Measurements from ENCODE around the gene ELN. TPM values are rescaled to one million over a fixed set of nuclear protein-coding genes. Genes with fewer than 3 reads are reported as not detected.
A peak's percentile ranks its signal among the peaks of the same experiment; 100 is the strongest.

Gene ELN
- total RNA-seq, 1 experiment from 2014 or later = 0.37 TPM

DNA sequence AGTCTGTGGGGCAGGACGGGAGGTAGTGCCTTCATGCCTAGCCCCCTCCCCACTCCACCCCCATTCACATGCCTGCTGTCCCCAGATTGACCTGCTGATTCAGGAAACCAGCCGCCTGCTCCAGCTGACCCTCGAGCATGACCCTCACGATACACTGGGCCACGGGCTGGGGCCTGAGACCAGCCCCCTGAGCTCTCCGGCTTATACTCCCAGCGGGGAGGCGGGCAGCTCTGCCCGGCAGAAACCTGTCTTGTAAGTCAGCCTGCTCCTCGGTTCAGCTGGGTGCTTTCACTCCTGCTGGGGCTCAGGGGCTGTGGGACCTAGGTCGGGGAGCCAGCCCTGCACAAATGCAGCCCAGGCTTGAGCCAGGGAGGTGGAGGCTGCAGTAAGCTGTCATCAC, 78.0 kb downstream of the ELN start:
- Histone ChIP-seq H4K20me1 (ENCODE audit: control insufficient read depth, insufficient read depth, insufficient read length) (no peaks in the 10 kb centered on the region), H3K9me3 (ENCODE audit: control insufficient read depth, low read depth, low read length) (no peaks in the 10 kb centered on the region), H2AFZ (ENCODE audit: low read length) (no peak overlapping the region), H4K8ac (replicated peaks; ENCODE audit: insufficient read length, low read depth, low read length) (no peak overlapping the region), H2BK5ac (ENCODE audit: insufficient read length, low read length) (no peak overlapping the region), H3K23me2 (ENCODE audit: insufficient read length, low read depth, low read length, poor library complexity, severe bottlenecking) (no peaks in the 10 kb centered on the region), H3K79me2 (ENCODE audit: insufficient read depth, low read length) (no peaks in the 10 kb centered on the region), H2BK15ac (ENCODE audit: low read depth, low read length) (no peak overlapping the region), H2AK5ac (ENCODE audit: insufficient read length, low read length) (no peak overlapping the region), H3T11ph (ENCODE audit: low read length) (no peak overlapping the region), H3K4me1 (ENCODE audit: insufficient read depth, low read length) (no peaks in the 10 kb centered on the region), H3K4me2 (ENCODE audit: insufficient read depth, insufficient read length, low read length) (no peak overlapping the region), H3K56ac (ENCODE audit: insufficient read length, low read depth, low read length) (no peak overlapping the region), H3K23ac (ENCODE audit: insufficient read length, low read depth, low read length) (no peak overlapping the region), H3K4ac (ENCODE audit: low read depth, low read length) (no peak overlapping the region), H3K14ac (ENCODE audit: insufficient read depth, low read length) (no peak overlapping the region), H2BK12ac (ENCODE audit: insufficient read length, low read depth, low read length) (no peak overlapping the region), H4K91ac (ENCODE audit: insufficient read length, low read depth, low read length) (no peak overlapping the region), H3K9ac (ENCODE audit: extremely low read depth, insufficient read length, low read length) (no peak overlapping the region), H3K27ac (ENCODE audit: insufficient read length, low read depth, low read length) (no peak overlapping the region), H2BK120ac (ENCODE audit: low read depth, low read length, poor library complexity, severe bottlenecking) (no peak overlapping the region), H4K5ac (ENCODE audit: insufficient read length, low read depth, low read length) (no peak overlapping the region), H2BK20ac (ENCODE audit: low read depth, low read length, poor library complexity, severe bottlenecking) (no peak overlapping the region), H3K79me1 (ENCODE audit: insufficient read depth, low read depth, low read length, poor library complexity, severe bottlenecking) (no peaks in the 10 kb centered on the region), H3K18ac (ENCODE audit: insufficient read length, low read depth, low read length) (no peak overlapping the region), H3K27me3 (ENCODE audit: insufficient read depth, low read length) (no peaks in the 10 kb centered on the region)
- Mint-ChIP-seq H3K9me3 (no peaks in the 10 kb centered on the region), H3K4me3 (no peak overlapping the region), H3K4me1 (no peaks in the 10 kb centered on the region), H3K27me3 (ENCODE audit: low read depth) (no peaks in the 10 kb centered on the region), H3K36me3 (ENCODE audit: insufficient read depth in 1 of 3, low read depth in 3 of 3) (peaks cover 26 to 74% (median 61%) of the 10 kb centered on the region in 3 experiments; a peak in 6 of 7 replicates), H3K27ac (peak overlapping the region in 1 of 3 experiments; percentile 70; a peak in 3 of 7 replicates)
- no peak for DNase-seq
- TF ChIP-seq, protein P1, sequence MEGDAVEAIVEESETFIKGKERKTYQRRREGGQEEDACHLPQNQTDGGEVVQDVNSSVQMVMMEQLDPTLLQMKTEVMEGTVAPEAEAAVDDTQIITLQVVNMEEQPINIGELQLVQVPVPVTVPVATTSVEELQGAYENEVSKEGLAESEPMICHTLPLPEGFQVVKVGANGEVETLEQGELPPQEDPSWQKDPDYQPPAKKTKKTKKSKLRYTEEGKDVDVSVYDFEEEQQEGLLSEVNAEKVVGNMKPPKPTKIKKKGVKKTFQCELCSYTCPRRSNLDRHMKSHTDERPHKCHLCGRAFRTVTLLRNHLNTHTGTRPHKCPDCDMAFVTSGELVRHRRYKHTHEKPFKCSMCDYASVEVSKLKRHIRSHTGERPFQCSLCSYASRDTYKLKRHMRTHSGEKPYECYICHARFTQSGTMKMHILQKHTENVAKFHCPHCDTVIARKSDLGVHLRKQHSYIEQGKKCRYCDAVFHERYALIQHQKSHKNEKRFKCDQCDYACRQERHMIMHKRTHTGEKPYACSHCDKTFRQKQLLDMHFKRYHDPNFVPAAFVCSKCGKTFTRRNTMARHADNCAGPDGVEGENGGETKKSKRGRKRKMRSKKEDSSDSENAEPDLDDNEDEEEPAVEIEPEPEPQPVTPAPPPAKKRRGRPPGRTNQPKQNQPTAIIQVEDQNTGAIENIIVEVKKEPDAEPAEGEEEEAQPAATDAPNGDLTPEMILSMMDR (conservative IDR thresholded peaks at IDR 0.05) = no peak
- WGBS (ENCODE audit: extremely low coverage, insufficient read length, low lambda C conversion rate) = no CpG with 5 or more reads among the region's 11 CpGs
